ENCODE results near the gene AMER2.

GRCh38 chr13:25204863-25205262, 32.8 kb upstream of the AMER2 start:
- no peak for TF ChIP-seq CTCF (IDR thresholded peaks at IDR 0.05)
- TF ChIP-seq ZFX (IDR thresholded peaks at IDR 0.05; ENCODE audit: borderline replicate concordance) = no peak
